Fibroblast of skin of left biceps (primary cell): Measurements from ENCODE around the gene DPYSL5.

ENCODE experiments used
- DNase-seq, 2 experiments: peaks; one replicate each; pipeline ENCODE4 v3.0.0-alpha.2; 2013; ENCODE audit warnings: low read depth in 2 of 2

Gene DPYSL5

DNA sequence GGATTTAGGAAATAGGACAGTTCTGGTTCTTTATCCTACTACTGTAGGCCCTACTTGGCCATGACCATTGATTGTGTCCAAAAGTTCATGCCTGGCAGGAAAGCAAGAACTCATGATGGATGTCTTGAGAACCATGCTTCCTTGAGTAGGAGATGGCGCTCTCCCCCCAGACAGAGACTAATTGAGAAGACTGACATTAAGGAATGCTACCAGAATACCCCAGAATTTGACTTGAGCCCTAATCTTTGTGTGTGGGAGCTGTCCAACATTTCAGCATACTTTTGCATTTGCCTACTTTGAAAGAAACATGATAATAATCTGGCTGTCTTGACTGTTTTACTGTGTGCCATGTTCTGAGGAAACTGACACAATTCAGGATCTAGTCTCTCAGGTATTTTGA lies 145.8 kb downstream of the DPYSL5 start:
- no peak for DNase-seq

GRCh38 chr2:26994983-26995382 lies 147.1 kb downstream of the DPYSL5 start:
- DNase-seq, result no peak

DNA sequence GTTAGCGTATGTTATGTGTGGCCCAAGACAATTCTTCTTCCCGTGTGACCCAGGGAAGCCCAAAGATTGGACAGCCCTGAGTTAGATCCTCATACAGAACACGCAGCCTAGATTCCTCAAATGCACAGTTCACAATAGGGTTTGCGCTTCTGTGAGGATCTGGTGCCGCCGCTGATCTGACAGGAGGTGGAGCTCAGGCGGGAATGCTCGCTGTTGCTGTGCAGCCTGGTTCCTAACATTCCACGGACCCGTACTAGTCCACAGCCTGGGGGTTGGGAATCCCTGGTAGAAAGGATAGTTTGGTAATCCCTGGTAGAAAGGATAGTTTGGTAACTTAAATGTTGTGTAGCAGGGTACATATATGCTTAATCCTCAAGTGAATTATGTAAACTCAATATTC lies 149.5 kb downstream of the DPYSL5 start:
- DNase-seq, result no peak

DNA sequence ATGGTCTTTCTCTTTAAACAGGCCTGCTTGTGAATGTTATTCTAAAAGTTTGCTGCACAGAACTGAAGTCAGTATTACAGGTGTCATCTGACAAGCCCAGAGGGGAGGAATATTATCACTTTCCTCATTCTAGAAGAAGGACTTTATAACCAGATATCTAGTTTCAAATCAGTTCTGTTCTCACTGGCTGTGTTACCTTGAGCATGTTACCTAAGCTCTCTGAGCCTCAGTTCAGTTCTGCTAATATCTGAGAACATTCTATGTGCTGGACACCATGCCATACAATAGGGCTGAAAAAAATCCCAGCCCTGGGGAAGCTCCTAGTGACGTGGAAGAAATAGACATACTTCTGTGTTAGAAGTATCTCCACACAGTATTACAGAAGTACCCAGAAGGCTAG lies 150.4 kb downstream of the DPYSL5 start:
- DNase-seq, result no peak
